Stimulated activated CD4-positive, alpha-beta T cell treated with anti-CD3 and anti-CD28 coated beads, TNF-alpha, amount 100 ng/mL, for 48 hours (primary cell): Measurements from ENCODE around the gene AKR1B15.

Experiments used
- DNase-seq, 3 donors: peaks; one replicate each; pipeline ENCODE4 v3.0.0-alpha.2; 2020; ENCODE audit warnings: low read depth in 3 of 3

Gene AKR1B15

GRCh38 chr7:134616611-134617010, 67.7 kb downstream of the AKR1B15 start:
- no peak for DNase-seq

- no peak for DNase-seq
Measured at GRCh38 chr7:134618756-134619530, 70.0 kb downstream of the AKR1B15 start.

- no peak for DNase-seq
Measured at GRCh38 chr7:134619627-134620331, 70.9 kb downstream of the AKR1B15 start.

GRCh38 chr7:134622303-134622995, 73.5 kb downstream of the AKR1B15 start:
- no peak for DNase-seq

- DNase-seq: no peak
Measured at GRCh38 chr7:134623193-134623592, 74.3 kb downstream of the AKR1B15 start.

GRCh38 chr7:134625550-134625949, 76.6 kb downstream of the AKR1B15 start:
- no peak for DNase-seq

GRCh38 chr7:134627109-134627774, 78.3 kb downstream of the AKR1B15 start:
- no peak for DNase-seq

- no peak for DNase-seq
Measured at GRCh38 chr7:134627775-134628153, 78.9 kb downstream of the AKR1B15 start.

GRCh38 chr7:134629445-134629844, 80.5 kb downstream of the AKR1B15 start:
- DNase-seq: no peak
